Stomach smooth muscle (tissue), 2 donors: ENCODE data around the gene GPRASP3.

Experiments
- H3K27ac ChIP-seq: one replicate; pipeline ENCODE4 v1.7.0; 2013; ENCODE audit warnings: mild to moderate bottlenecking, low read length, inconsistent platforms
- H3K27me3 ChIP-seq, 2 donors: one replicate each; pipeline ENCODE4 v1.7.0; 2013; ENCODE audit warnings: low read length in 2 of 2; ENCODE audit not compliant: insufficient read depth in 2 of 2, control insufficient read depth in 1 of 2
- H3K36me3 ChIP-seq, 2 donors: one replicate each; pipeline ENCODE4 v1.7.0; 2013; ENCODE audit warnings: low read length in 2 of 2; ENCODE audit not compliant: control insufficient read depth in 2 of 2, insufficient read depth in 2 of 2
- H3K4me1 ChIP-seq: one replicate; pipeline ENCODE4 v1.7.0; 2013; ENCODE audit warnings: low read length; ENCODE audit not compliant: control insufficient read depth, insufficient read depth
- H3K4me3 ChIP-seq, 2 donors: one replicate each; pipeline ENCODE4 v1.7.0; 2013; ENCODE audit warnings: low read length in 2 of 2
- H3K9ac ChIP-seq, 2 donors: one replicate each; pipeline ENCODE4 v1.7.0; 2013; ENCODE audit warnings: low read length in 2 of 2, mild to moderate bottlenecking in 1 of 2
- H3K9me3 ChIP-seq, 2 donors: one replicate each; pipeline ENCODE4 v1.7.0; 2013; ENCODE audit warnings: low read length in 2 of 2; ENCODE audit not compliant: control insufficient read depth in 2 of 2
- donor health status: healthy.
- donor health status: Pancreatic carcinoma.

Gene GPRASP3

GRCh38 chrX:102745857-102746584, 25.5 kb downstream of the GPRASP3 start:
- Histone ChIP-seq H3K36me3 (no peaks in the 10 kb centered on the region), H3K4me3 (peak overlapping the region; percentile 65 to 76), H3K27ac (no peak overlapping the region), H3K27me3 (peaks cover 0 to 6% of the 10 kb centered on the region in 2 donors), H3K4me1 (peaks cover 3% of the 10 kb centered on the region), H3K9me3 (no peaks in the 10 kb centered on the region), H3K9ac (peak overlapping the region; percentile 38 to 42)

- Histone ChIP-seq H3K4me1 (peaks cover 10% of the 10 kb centered on the region), H3K4me3 (no peak overlapping the region), H3K9me3 (no peaks in the 10 kb centered on the region), H3K9ac (no peak overlapping the region), H3K27ac (peak overlapping the region; percentile 6), H3K36me3 (no peaks in the 10 kb centered on the region), H3K27me3 (peaks cover 0 to 10% of the 10 kb centered on the region in 2 donors)
These were observed 44.7 kb downstream of the GPRASP3 start for GRCh38 chrX:102765217-102765616.

- Histone ChIP-seq H3K36me3 (no peaks in the 10 kb centered on the region), H3K4me1 (peaks cover 10% of the 10 kb centered on the region), H3K9ac (no peak overlapping the region), H3K4me3 (no peak overlapping the region), H3K27me3 (peaks cover 0 to 10% of the 10 kb centered on the region in 2 donors), H3K27ac (peak overlapping the region; percentile 6), H3K9me3 (no peaks in the 10 kb centered on the region)
These were observed 45.3 kb downstream of the GPRASP3 start for GRCh38 chrX:102765809-102766208.

- Histone ChIP-seq H3K9ac (no peak overlapping the region), H3K36me3 (no peaks in the 10 kb centered on the region), H3K27me3 (peaks cover 0 to 11% of the 10 kb centered on the region in 2 donors), H3K9me3 (no peaks in the 10 kb centered on the region), H3K4me1 (peaks cover 10% of the 10 kb centered on the region), H3K4me3 (no peak overlapping the region), H3K27ac (no peak overlapping the region)
These were observed 46.7 kb downstream of the GPRASP3 start for GRCh38 chrX:102767287-102767686.

GRCh38 chrX:102768987-102769761, 48.6 kb downstream of the GPRASP3 start:
- peak overlapping the region; percentile 31 for H3K27ac ChIP-seq
- H3K9ac ChIP-seq, result peak overlapping the region; percentile 86 to 89
- peaks cover 0 to 11% of the 10 kb centered on the region in 2 donors for H3K27me3 ChIP-seq
- H3K4me1 ChIP-seq, result peaks cover 10% of the 10 kb centered on the region
- H3K4me3 ChIP-seq, result peak overlapping the region; percentile 83
- H3K36me3 ChIP-seq, result no peaks in the 10 kb centered on the region
- H3K9me3 ChIP-seq, result no peaks in the 10 kb centered on the region
